Measurements from ENCODE around the gene PSMD6.

PSMD6 gene

DNA sequence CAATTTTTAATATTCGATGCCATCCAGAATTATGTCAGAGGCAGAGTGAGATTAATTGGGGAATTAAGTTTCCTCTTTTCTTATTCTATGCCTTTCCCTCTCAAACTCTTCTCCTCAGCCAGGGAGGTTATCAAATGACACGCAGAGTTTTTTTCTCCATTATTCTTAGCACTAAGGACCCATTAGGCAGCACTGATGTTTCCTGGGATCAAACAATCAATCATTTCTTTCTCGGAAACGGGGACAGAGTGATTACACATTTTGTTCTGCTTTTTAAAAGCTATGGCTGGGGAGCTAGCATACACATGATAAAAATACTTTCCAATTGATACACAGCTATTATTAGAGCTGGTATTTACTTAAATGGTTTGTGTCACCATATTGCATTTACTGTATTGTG is 35.3 kb upstream of the PSMD6 start:
- no peaks in the 10 kb centered on the region for H3K4me1 ChIP-seq (ENCODE audit: insufficient read depth, poor library complexity, severe bottlenecking)
- H3K27me3 ChIP-seq (ENCODE audit: insufficient read depth, poor library complexity, severe bottlenecking): no peaks in the 10 kb centered on the region
- TF ChIP-seq, protein P1, sequence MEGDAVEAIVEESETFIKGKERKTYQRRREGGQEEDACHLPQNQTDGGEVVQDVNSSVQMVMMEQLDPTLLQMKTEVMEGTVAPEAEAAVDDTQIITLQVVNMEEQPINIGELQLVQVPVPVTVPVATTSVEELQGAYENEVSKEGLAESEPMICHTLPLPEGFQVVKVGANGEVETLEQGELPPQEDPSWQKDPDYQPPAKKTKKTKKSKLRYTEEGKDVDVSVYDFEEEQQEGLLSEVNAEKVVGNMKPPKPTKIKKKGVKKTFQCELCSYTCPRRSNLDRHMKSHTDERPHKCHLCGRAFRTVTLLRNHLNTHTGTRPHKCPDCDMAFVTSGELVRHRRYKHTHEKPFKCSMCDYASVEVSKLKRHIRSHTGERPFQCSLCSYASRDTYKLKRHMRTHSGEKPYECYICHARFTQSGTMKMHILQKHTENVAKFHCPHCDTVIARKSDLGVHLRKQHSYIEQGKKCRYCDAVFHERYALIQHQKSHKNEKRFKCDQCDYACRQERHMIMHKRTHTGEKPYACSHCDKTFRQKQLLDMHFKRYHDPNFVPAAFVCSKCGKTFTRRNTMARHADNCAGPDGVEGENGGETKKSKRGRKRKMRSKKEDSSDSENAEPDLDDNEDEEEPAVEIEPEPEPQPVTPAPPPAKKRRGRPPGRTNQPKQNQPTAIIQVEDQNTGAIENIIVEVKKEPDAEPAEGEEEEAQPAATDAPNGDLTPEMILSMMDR (IDR thresholded peaks at IDR 0.05; ENCODE audit: poor library complexity, severe bottlenecking): no peak
- DNase-seq (ENCODE audit: low spot score) (no peak), ATAC-seq (ENCODE audit: low read depth) (no peak)
- H3K9me3 ChIP-seq (ENCODE audit: severe bottlenecking): no peaks in the 10 kb centered on the region
- H3K36me3 ChIP-seq (ENCODE audit: low read depth): no peaks in the 10 kb centered on the region
- no peak overlapping the region for H3K27ac ChIP-seq (ENCODE audit: poor library complexity, severe bottlenecking)
- H3K4me3 ChIP-seq (ENCODE audit: severe bottlenecking): no peak overlapping the region

DNA sequence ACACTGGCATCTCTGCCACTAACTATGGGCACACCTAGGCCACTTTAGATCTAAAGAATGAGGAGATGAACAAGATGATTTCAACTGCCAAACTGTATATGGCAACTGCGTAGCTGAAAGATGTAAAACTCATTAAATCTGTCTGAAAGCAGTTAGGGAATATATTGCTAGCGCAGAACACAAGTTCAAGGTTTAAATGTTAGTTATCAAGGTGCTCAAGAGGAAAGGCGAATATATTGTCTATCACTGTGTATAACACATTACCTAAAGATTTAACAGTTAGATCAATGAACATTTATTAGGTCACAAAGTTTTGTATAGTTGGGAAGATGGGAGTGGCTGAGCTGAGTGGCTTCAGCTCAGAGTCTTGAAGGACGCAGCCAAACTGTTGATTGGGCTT is 33.9 kb upstream of the PSMD6 start:
- H3K36me3 ChIP-seq (ENCODE audit: low read depth): no peaks in the 10 kb centered on the region
- DNase-seq (ENCODE audit: low spot score) (no peak), ATAC-seq (ENCODE audit: low read depth) (no peak)
- no peaks in the 10 kb centered on the region for H3K4me1 ChIP-seq (ENCODE audit: insufficient read depth, poor library complexity, severe bottlenecking)
- no peak overlapping the region for H3K27ac ChIP-seq (ENCODE audit: poor library complexity, severe bottlenecking)
- TF ChIP-seq, protein P1 (IDR thresholded peaks at IDR 0.05; ENCODE audit: poor library complexity, severe bottlenecking): no peak
- no peaks in the 10 kb centered on the region for H3K27me3 ChIP-seq (ENCODE audit: insufficient read depth, poor library complexity, severe bottlenecking)
- H3K9me3 ChIP-seq (ENCODE audit: severe bottlenecking): no peaks in the 10 kb centered on the region
- H3K4me3 ChIP-seq (ENCODE audit: severe bottlenecking): no peak overlapping the region

DNA sequence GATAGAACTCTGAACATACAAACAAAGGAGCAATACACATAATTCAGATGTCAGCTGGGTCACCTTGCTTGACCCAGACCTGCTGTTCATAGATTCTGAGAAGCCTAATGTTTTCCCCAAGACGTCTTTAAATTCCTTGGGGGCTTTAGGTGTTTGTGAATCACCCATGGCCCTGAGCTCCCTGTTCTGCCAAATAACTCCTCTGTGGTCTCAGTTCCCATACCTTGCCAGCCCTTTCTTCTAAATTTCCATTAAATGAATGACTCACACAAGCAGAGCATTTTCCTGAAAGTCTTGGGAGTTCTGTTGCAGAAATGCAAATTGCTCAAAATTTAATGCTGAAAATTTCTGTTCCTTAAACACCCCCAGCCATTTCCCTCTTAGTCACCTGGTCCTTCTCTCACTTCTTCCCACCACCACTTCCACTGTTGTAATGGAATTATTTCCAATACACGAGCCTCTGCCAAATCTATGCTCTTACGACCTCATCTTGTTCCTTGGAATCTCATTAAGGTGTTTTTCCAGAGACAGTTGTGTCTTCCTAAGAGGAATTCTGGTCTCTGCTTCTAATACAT is 33.4 kb upstream of the PSMD6 start:
- DNase-seq (ENCODE audit: low spot score): no peak
- Histone ChIP-seq H3K36me3 (ENCODE audit: low read depth) (no peaks in the 10 kb centered on the region), H3K27ac (ENCODE audit: poor library complexity, severe bottlenecking) (no peak overlapping the region), H3K9me3 (ENCODE audit: severe bottlenecking) (no peaks in the 10 kb centered on the region), H3K27me3 (ENCODE audit: insufficient read depth, poor library complexity, severe bottlenecking) (no peaks in the 10 kb centered on the region), H3K4me3 (ENCODE audit: severe bottlenecking) (no peak overlapping the region), H3K4me1 (ENCODE audit: insufficient read depth, poor library complexity, severe bottlenecking) (no peaks in the 10 kb centered on the region)
- TF ChIP-seq, protein P1 (IDR thresholded peaks at IDR 0.05; ENCODE audit: poor library complexity, severe bottlenecking): no peak
- ATAC-seq (ENCODE audit: low read depth): peak; percentile 33; the same call in 1 of the 3 replicates

DNA sequence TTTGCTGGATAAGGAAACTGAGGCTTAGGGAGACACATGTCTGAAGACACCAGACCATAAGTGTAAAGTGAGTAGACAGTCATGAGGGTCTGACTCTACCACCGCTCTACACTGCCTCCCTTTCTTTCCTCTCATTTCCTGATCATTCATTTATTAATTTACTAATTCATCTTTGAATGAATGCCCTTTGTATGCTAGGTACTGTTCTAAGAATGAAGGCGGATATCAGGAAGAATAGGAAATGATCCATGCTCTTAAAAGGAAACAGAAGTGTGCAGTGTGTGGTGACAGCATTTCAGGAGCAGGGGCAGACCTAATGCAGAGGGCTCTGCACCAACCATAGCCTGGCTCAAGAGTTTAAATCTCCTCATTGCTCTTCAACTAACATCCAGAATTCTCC is 31.8 kb upstream of the PSMD6 start:
- Histone ChIP-seq H3K36me3 (ENCODE audit: low read depth) (no peaks in the 10 kb centered on the region), H3K4me1 (ENCODE audit: insufficient read depth, poor library complexity, severe bottlenecking) (no peaks in the 10 kb centered on the region), H3K4me3 (ENCODE audit: severe bottlenecking) (no peak overlapping the region), H3K27me3 (ENCODE audit: insufficient read depth, poor library complexity, severe bottlenecking) (no peaks in the 10 kb centered on the region), H3K9me3 (ENCODE audit: severe bottlenecking) (no peaks in the 10 kb centered on the region), H3K27ac (ENCODE audit: poor library complexity, severe bottlenecking) (no peak overlapping the region)
- TF ChIP-seq, protein P1 (IDR thresholded peaks at IDR 0.05; ENCODE audit: poor library complexity, severe bottlenecking): no peak
- ATAC-seq (ENCODE audit: low read depth) (no peak), DNase-seq (ENCODE audit: low spot score) (no peak)

DNA sequence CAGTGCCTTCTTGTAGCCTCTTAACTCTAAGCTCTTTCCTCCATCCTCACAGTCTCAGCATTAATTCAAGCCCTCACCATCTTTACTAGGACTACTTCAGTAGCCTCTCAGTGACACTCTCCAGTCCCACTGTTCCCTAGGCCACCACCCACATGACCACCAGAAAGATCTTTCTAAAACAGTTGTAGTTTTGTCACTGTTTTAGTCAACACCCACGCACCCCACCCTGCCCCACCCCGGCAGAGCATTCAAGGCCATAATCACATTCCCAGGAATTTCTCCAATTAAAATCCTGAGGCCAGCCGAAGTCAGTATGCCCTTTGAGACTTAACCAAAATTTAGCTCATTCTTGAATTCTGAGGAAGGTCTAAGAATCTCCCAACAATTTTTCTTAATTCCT is 31.2 kb upstream of the PSMD6 start:
- H3K36me3 ChIP-seq (ENCODE audit: low read depth): no peaks in the 10 kb centered on the region
- DNase-seq (ENCODE audit: low spot score): no peak
- TF ChIP-seq, protein P1 (IDR thresholded peaks at IDR 0.05; ENCODE audit: poor library complexity, severe bottlenecking): no peak
- no peaks in the 10 kb centered on the region for H3K4me1 ChIP-seq (ENCODE audit: insufficient read depth, poor library complexity, severe bottlenecking)
- ATAC-seq (ENCODE audit: low read depth): no peak
- H3K27me3 ChIP-seq (ENCODE audit: insufficient read depth, poor library complexity, severe bottlenecking): no peaks in the 10 kb centered on the region
- no peaks in the 10 kb centered on the region for H3K9me3 ChIP-seq (ENCODE audit: severe bottlenecking)
- no peak overlapping the region for H3K4me3 ChIP-seq (ENCODE audit: severe bottlenecking)
- no peak overlapping the region for H3K27ac ChIP-seq (ENCODE audit: poor library complexity, severe bottlenecking)
